SHP77 (cell line): Measurements from ENCODE around the gene LIPE.
A peak's percentile ranks its signal among the peaks of the same experiment; 100 is the strongest.

Experiments used
- DNase-seq, 2 experiments: peaks; one replicate each; lab custom pipeline; 2025; lab: John Stamatoyannopoulos, UW

The LIPE gene

DNA sequence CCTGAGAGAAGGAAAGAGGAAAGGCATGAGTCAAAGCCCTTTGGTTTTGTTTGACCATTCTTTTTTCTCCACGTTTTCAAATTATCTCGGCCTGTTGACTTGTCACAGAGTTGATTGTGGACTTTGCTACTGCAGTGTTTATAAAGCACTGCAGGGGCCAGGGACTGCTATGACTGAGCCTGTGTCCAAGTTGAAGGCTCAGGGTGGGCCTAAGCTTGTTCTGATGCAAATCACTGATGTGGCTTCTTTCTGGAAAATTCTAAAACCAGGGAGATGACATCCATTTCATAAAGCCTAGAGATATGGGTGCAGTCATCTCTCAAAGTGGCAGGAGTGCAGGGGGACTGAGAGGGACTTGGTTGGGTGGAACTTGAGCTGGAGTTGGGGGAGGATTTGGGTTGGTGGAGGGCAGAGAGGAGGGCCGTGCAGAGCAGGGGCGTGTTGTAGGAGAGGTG, 16.8 kb upstream of the LIPE start:
- no peak for DNase-seq

DNA sequence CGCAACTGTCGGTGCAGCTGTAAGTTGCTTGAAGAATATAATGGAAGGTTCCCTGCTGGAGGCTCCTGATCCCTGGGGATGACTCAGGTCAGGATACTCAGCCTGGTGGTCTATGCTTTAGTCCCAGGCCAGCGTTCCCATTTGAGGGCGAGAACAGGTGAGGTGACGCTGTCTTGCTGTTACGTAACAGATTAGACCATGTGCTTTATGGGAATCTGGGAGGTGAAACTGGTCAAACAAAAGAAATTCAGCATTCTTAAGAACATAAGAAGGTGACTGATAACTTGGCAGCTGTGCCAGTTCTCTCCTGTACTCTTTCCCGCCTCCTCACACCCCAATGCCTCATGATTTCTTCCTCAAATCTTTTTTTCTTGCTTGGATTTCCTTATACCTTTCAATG, 15.6 kb upstream of the LIPE start, which contains the start of gene CXCL17:
Gene CXCL17, minus strand, starts transcription at position 114 of the 400 bp plus-strand sequence. CDS start 114 bp downstream, outside the sequence.
- DNase-seq, result no peak

- no peak for DNase-seq
Observed at GRCh38 chr19:42441049-42441445, 13.9 kb upstream of the LIPE start.

GRCh38 chr19:42440357-42441048, 13.3 kb upstream of the LIPE start:
- DNase-seq, result peak; percentile 23 to 63

DNA sequence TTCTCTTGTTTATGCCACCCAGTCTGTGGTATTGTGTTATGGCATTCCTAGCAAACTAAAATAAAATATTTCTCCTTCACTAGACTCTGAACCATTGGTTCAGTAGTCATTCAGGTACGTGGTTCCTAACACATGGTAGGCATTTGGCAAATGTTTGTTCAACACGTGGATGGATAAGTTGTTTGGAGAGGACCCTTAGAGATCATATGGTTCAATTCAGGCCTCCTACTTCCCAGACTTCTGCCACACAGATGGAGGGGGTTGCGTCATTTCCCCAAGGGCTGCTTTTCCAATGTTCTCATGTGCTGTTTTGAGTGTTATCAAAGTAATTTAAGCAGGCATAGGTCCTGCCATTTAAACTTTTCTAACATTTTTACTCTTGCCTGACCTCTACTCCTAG, 8.8 kb upstream of the LIPE start:
- no peak for DNase-seq

DNA sequence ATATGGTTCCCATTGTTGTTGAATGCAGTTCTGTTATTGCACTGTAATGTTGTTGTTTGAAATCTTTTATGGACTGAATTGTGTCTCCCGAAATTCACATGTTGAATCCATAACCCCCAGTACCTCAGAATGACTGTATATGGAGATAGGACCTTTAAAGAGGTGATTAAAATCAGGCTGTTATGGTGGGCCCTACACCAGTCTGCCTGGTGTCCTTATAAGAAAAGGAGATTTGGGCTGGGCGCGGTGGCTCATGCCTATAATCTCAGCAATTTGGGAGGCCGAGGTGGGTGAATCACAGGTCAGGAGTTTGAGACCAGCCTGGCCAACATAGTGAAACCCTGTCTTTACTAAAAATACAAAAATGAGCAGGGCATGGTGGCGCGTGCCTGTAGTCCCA, 8.1 kb upstream of the LIPE start:
- DNase-seq, result no peak

- DNase-seq, result peak; percentile 9 to 36
Observed at GRCh38 chr19:42433503-42434260, 6.5 kb upstream of the LIPE start.

GRCh38 chr19:42431486-42431885, 4.3 kb upstream of the LIPE start:
- no peak for DNase-seq

DNA sequence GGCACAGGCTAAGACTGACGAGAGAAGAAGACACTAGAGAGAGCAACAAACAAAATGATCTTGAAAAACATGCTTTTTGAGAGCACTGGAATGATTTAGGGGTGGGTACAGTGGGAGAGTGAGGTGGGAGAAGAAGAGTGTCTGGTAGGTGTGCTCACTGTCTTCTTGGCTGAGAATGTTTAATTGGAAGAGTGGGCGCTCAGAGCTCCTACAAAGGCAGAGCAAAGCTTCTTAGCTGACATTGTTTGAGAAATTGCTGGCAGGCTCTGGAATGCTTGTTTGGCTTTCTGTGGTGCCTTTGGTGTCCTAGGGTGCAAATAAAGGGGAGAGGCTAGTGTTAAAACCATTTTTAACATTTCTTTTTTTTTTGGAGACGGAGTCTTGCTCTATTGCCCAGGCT, 1.5 kb upstream of the LIPE start:
- DNase-seq, result no peak

DNA sequence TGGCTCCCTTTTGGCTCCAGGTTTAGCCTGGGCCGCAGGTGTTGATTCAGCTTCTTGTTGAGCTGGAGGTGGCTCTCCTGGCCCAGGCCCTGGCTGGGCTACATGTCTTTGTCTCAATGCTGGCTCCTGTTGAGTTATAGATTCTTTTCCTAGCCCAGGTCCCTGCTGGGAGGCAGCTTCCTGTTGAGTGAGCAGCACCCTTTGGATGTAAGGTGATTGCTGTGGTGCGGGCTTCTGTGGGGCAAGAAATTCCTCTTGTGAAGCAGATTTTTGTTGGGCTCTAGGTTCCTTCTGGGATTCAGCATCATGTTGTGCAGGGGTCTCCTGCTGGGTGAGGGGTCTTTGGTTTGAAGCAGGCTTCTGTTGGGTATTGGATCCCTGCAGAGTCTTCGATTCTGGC, 545 bp downstream of the LIPE start:
- DNase-seq, result no peak

- DNase-seq, result no peak
Observed at GRCh38 chr19:42424712-42425131, 2.5 kb downstream of the LIPE start.

GRCh38 chr19:42424345-42424707, 2.9 kb downstream of the LIPE start:
- DNase-seq, result no peak

DNA sequence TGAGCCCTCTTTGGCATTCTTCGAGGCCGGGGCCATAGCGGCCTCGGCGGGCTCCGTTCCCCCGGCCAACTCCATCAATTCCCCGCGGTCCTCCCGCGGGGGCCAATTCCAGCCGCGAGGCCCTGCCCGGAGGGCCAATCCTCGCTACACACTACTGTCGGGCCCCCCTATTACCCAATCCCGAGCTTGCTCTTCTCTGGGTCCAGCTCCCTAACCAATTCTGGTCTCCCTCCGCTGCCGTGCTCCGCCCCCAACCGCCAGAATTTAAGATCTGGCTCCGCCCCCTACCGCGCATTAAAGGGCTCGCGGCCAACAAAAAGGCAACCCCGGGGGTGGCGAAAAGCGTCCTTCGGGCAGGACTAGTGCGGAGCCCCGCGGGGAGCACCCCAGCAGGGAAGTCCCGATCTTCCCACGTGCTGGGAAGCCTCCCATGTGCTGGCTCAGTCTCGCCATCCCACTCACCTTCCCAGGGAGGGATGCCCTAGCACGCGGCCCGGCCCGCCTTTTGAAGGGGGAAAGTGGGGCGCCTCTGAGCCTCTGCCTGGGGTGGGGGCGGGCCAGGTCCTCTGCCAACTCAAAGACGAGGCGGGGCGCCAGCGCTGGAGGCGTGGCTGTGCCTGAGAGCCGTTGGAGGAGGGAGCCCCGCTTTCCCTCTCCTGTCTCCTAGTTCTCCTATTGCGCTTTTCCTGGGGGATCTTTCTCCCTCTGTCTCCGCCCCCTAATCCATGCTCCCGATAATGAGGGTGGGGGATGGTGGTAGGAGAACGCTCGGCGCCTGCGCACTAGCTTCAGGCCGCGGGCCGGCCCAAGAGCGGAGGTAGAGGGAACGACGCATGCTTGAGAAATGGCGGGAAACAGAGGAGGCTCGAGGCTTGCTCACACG, 3.5 kb downstream of the LIPE start:
- DNase-seq, result peak; percentile 85 to 90

GRCh38 chr19:42422901-42423461, 4.2 kb downstream of the LIPE start:
- peak; percentile 27 to 33 for DNase-seq

- DNase-seq, result no peak
Observed at GRCh38 chr19:42422092-42422900, 4.9 kb downstream of the LIPE start.

GRCh38 chr19:42421591-42422031, 5.6 kb downstream of the LIPE start:
- DNase-seq, result no peak

GRCh38 chr19:42421101-42421500, 6.1 kb downstream of the LIPE start:
- no peak for DNase-seq

- peak in 1 of 2 experiments; percentile 47 for DNase-seq
Observed at GRCh38 chr19:42420055-42420544, 7.1 kb downstream of the LIPE start.

DNA sequence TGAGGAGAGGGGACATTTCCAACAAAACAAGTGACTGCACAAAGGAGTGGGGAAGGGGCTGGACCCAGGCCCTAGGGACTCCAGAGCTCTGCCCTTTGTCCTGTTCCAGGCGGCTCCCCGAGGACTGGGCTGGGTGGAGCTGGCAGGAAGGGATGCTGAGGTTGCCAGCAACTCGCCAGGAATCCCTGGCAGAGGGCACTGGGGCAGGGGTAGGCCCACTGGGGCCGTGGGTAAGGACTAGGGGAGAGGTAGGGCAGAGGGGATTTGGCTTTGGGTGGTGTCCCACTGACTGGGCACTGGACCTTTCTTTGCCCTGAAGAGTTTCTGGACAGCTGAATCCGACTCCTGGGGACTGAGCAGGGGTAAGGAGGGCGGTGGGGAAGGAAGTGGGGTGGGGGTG, 7.9 kb downstream of the LIPE start:
- no peak for DNase-seq

- no peak for DNase-seq
Observed at GRCh38 chr19:42412661-42413076, 14.5 kb downstream of the LIPE start.

GRCh38 chr19:42412227-42412626, 15.0 kb downstream of the LIPE start:
- no peak for DNase-seq
